Gastroesophageal sphincter (tissue), 4 donors: Measurements from ENCODE around the gene ZNF214. TPM values are rescaled to one million over a fixed set of nuclear protein-coding genes. Genes with fewer than 3 reads are reported as not detected.
A peak's percentile ranks its signal among the peaks of the same experiment; 100 is the strongest.

Experiments used
- ATAC-seq: fragments of 150-250 bp; one replicate; pipeline ENCODE4 v1.9.1; 2016; ENCODE audit warnings: mild to moderate bottlenecking, moderate library complexity
- H3K27ac ChIP-seq, 4 donors: fragments of 200-600 bp; sonication (generic) in 3 of 4; 1 replicate in 3 of 4; 2 replicates in 1 of 4; pipeline ENCODE4 v1.5.1; 2016 to 2019
- H3K27me3 ChIP-seq: fragments of 200-600 bp; sonication (generic); one replicate; pipeline ENCODE4 v1.5.1; 2019
- H3K36me3 ChIP-seq, 2 donors: fragments of 200-600 bp; sonication (generic); one replicate each; pipeline ENCODE4 v1.5.1; 2019; ENCODE audit warnings: control low read depth in 1 of 2
- H3K4me1 ChIP-seq, 3 donors: fragments of 200-600 bp; sonication (generic); 1 replicate in 2 of 3; 2 replicates in 1 of 3; pipeline ENCODE4 v1.5.1; 2016 to 2019; ENCODE audit warnings: control low read depth in 2 of 3
- H3K4me3 ChIP-seq, 2 donors: fragments of 200-600 bp; sonication (generic); one replicate each; pipeline ENCODE4 v1.5.1; 2019; ENCODE audit warnings: mild to moderate bottlenecking in 1 of 2, moderate library complexity in 1 of 2
- H3K9me3 ChIP-seq, 3 donors: fragments of 200-600 bp; sonication (generic); one replicate each; pipeline ENCODE4 v1.5.1; 2017 to 2019; ENCODE audit warnings: control low read depth in 2 of 3
- EP300 ChIP-seq: sonication (generic); formaldehyde crosslinking; IDR thresholded peaks from one replicate; pipeline ENCODE4 v1.6.1; 2017; ENCODE audit warnings: antibody characterized with exemption, mild to moderate bottlenecking
- POLR2A ChIP-seq, 2 donors: fragments of 450-650 bp; IDR thresholded peaks; one replicate each; pipeline ENCODE4 v1.6.1; 2017; ENCODE audit warnings: antibody characterized with exemption in 2 of 2, mild to moderate bottlenecking in 2 of 2, moderate library complexity in 1 of 2
- POLR2AphosphoS5 ChIP-seq: sonication (generic); formaldehyde crosslinking; IDR thresholded peaks from one replicate; pipeline ENCODE4 v1.6.1; 2017; ENCODE audit warnings: antibody characterized with exemption
- WGBS, 2 donors: methylation state at CpG; one replicate each; pipeline ENCODE4 v1.1.5; 2018; ENCODE audit warnings: low coverage in 1 of 2; 5-methylcytosine and 5-hydroxymethylcytosine counted together
- total RNA-seq, 4 donors: library from RNA; depleted of rRNA; stranded (reverse); fragments of >200 nt; gene quantifications; one replicate each; pipeline ENCODE4 v1.1.0, GENCODE V29; 2016
- TF ChIP-seq, protein P1 (sequence below), 4 experiments: fragments of 200-600 bp in 2 of 4; fragments of 450-650 bp in 2 of 4; sonication (generic) in 1 of 4; IDR thresholded peaks; one replicate each; pipeline ENCODE4 v1.5.1; 2017 to 2019; ENCODE audit warnings: antibody characterized with exemption in 4 of 4, mild to moderate bottlenecking in 2 of 4, moderate library complexity in 2 of 4

The ZNF214 gene
- total RNA-seq, 4 donors from 2014 or later, result 2.1 to 4.0 (median 3.5) TPM

DNA sequence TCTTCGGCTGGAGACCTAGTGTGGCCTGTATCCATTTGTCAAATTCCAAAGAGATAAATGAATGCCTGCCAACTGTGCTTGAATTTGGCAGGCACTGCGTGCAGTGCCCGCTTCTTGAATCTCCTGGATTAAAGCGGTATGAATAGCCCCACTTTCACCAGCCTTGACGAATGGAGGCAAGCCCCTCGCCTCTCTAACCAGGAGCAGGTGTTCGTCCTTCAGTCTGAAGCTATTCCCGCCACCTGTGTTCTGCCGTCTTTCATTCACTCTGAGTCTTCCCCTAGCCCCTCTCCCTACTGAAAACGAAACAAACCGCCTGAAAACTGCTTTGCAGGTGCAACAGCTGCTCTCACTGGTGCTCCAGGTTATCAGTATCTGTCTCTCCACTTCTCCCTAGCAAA, 11.3 kb upstream of the ZNF214 start:
- WGBS, 2 donors, result 72 to 77% methylated on average over 8 to 9 of the region's 11 CpGs
- TF ChIP-seq EP300 (no peak), POLR2A (IDR thresholded peaks at IDR 0.05) (no peak), POLR2AphosphoS5 (no peak)
- TF ChIP-seq, protein P1, sequence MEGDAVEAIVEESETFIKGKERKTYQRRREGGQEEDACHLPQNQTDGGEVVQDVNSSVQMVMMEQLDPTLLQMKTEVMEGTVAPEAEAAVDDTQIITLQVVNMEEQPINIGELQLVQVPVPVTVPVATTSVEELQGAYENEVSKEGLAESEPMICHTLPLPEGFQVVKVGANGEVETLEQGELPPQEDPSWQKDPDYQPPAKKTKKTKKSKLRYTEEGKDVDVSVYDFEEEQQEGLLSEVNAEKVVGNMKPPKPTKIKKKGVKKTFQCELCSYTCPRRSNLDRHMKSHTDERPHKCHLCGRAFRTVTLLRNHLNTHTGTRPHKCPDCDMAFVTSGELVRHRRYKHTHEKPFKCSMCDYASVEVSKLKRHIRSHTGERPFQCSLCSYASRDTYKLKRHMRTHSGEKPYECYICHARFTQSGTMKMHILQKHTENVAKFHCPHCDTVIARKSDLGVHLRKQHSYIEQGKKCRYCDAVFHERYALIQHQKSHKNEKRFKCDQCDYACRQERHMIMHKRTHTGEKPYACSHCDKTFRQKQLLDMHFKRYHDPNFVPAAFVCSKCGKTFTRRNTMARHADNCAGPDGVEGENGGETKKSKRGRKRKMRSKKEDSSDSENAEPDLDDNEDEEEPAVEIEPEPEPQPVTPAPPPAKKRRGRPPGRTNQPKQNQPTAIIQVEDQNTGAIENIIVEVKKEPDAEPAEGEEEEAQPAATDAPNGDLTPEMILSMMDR (IDR thresholded peaks at IDR 0.05), result no peak
- Histone ChIP-seq H3K4me3 (no peak overlapping the region), H3K27me3 (peaks cover 3% of the 10 kb centered on the region), H3K9me3 (no peaks in the 10 kb centered on the region), H3K27ac (no peak overlapping the region), H3K36me3 (no peaks in the 10 kb centered on the region), H3K4me1 (no peaks in the 10 kb centered on the region)
- no peak for ATAC-seq

DNA sequence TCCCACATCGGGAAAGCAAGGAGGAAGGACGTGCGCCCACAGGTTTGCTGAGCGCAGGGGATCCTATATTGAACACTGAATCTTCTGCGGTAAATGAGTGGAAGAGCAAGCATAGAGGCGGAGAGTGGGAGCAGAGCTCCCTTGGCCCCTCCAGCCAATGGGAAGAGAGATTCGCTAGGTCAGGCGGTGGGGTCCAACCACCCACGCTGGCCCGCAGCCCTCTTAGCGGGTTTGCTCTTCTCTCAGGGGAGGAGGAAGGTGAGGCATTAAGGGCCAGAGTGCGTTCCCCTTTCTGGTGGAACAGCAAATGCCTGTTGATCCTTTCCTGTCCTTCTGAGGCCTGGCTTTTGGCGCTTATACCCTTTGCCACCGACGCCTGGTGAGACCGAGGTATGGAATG, 10.7 kb upstream of the ZNF214 start:
- Histone ChIP-seq H3K9me3 (no peaks in the 10 kb centered on the region), H3K4me3 (no peak overlapping the region), H3K36me3 (no peaks in the 10 kb centered on the region), H3K27me3 (peaks cover 3% of the 10 kb centered on the region), H3K27ac (no peak overlapping the region), H3K4me1 (no peaks in the 10 kb centered on the region)
- no peak for TF ChIP-seq EP300
- TF ChIP-seq POLR2A (IDR thresholded peaks at IDR 0.05), result no peak
- TF ChIP-seq, protein P1 (IDR thresholded peaks at IDR 0.05), result no peak
- TF ChIP-seq POLR2AphosphoS5, result no peak
- 80 to 85% methylated on average over 7 to 11 of the region's 16 CpGs for WGBS, 2 donors
- ATAC-seq, result no peak

DNA sequence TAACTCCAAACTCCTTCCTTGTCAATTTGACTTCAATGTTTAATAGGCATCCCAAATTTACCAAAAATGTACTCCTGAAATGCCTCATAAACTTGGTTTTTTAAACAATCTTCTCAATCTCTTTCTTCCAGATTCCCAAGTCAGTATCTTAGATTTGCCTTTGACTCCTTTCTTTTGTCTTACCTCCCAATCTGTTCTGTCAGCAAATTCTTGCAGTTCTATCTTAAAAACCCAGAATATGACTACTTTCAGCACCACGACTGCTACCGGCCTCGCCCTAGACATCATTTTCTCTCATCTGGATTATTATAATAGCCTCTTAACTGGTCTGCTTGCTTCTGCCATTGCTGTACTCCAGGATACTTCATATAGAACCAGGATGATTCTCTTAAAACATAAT, 8.0 kb upstream of the ZNF214 start:
- TF ChIP-seq POLR2AphosphoS5 (no peak), EP300 (no peak), POLR2A (IDR thresholded peaks at IDR 0.05) (no peak)
- TF ChIP-seq, protein P1 (IDR thresholded peaks at IDR 0.05), result no peak
- Histone ChIP-seq H3K9me3 (no peaks in the 10 kb centered on the region), H3K4me3 (no peak overlapping the region), H3K36me3 (no peaks in the 10 kb centered on the region), H3K4me1 (no peaks in the 10 kb centered on the region), H3K27ac (no peak overlapping the region), H3K27me3 (no peaks in the 10 kb centered on the region)
- ATAC-seq, result no peak
- whole genome bisulfite sequencing, 2 donors, result 90% methylated on average over 3 of the region's 3 CpGs

DNA sequence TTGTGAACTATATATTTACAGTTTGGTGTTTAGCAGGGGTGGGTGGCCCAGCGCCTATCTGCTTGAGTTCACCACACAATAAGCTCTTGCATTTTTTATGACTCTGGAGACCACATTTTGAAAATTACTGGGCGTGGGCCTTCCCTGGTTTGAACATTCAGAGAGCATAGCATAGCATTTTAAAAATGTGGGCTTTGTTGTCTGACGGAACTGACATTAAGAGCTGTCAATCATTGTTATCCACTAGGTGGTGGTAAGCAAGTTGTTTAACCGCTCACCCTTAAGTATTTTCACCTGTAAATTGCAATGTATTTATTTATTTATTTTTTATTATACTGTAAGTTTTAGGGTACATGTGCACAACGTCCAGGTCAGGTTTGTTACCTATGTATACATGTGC, 1.2 kb upstream of the ZNF214 start:
- H3K4me3 ChIP-seq, result no peak overlapping the region
- ATAC-seq, result no peak
- H3K27me3 ChIP-seq, result no peaks in the 10 kb centered on the region
- TF ChIP-seq POLR2AphosphoS5, result no peak
- TF ChIP-seq POLR2A (IDR thresholded peaks at IDR 0.05), result no peak
- H3K36me3 ChIP-seq, result no peaks in the 10 kb centered on the region
- peaks cover 0 to 20% (median 5%) of the 10 kb centered on the region in 3 donors for H3K4me1 ChIP-seq
- no peaks in the 10 kb centered on the region for H3K9me3 ChIP-seq
- H3K27ac ChIP-seq, result no peak overlapping the region
- WGBS, 2 donors, result 84 to 91% methylated on average over 5 of the region's 5 CpGs

DNA sequence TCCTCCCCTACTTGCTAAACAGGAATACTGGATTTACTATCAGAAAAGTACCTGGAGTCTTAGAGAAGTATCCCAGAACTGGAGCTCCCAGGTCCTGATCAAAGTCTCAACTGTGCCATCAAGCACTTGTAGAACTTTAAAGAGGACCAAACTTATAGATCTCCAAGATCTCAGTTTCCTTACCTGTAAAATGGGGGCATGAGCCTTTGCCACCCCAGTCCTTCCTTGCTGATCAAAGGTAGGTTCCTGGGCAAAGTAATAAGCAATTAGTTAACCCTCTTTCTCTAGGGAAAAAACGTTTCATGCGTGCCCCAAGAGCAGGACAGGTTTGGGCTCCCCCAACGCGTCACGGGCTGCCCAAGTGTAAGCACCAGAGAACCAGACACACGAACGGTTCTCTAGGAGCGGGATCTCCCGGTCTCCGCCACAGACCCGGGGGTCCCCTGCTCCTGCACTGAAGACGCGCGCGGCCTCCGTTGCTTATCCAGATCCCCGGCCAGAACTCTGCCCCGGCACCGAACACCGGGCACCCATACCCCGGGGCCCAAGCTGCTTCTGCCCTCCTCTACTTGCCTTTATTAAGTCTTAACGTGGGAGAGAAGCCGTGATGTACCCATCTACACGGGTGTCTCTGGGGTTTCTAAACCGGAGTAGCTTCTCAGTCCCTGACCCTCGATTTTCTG, 505 bp downstream of the ZNF214 start:
- TF ChIP-seq, protein P1 (IDR thresholded peaks at IDR 0.05), result no peak
- peak; percentile 15 for TF ChIP-seq EP300
- peak overlapping the region; percentile 28 to 63 for H3K4me3 ChIP-seq
- H3K4me1 ChIP-seq, result peaks cover 0 to 20% (median 5%) of the 10 kb centered on the region in 3 donors
- 3% methylated on average over 16 of the region's 26 CpGs; no CpG with 5 or more reads in 1 of the 2 donors for WGBS, 2 donors
- no peaks in the 10 kb centered on the region for H3K36me3 ChIP-seq
- H3K27ac ChIP-seq, result peak overlapping the region; percentile 2 to 85 (median 81)
- H3K9me3 ChIP-seq, result no peaks in the 10 kb centered on the region
- no peaks in the 10 kb centered on the region for H3K27me3 ChIP-seq
- ATAC-seq, result peak; percentile 21
